WTC11 (cell line): Measurements from ENCODE around the gene ORM2. TPM values are rescaled to one million over a fixed set of nuclear protein-coding genes. Genes with fewer than 3 reads are reported as not detected.

ENCODE experiments used
- ATAC-seq: fragments of 200-7000 bp; cut with Tn5 transposase; 2 replicates; pipeline ENCODE4 v1.10.0; 2021; ENCODE audit warnings: mild to moderate bottlenecking, moderate library complexity
- CTCF ChIA-PET: fragments of 300-600 bp; sonication (Branson Sonifier 250); formaldehyde crosslinking; loops from one replicate; lab custom pipeline; 2021; ENCODE audit warnings: antibody characterized with exemption; lab: Charles Lee
- POLR2A ChIA-PET: fragments of 350-600 bp; sonication (Branson Sonifier 250); formaldehyde crosslinking; loops from one replicate; lab custom pipeline; 2021; ENCODE audit warnings: antibody characterized with exemption; lab: Charles Lee
- DNase-seq: peaks from one replicate; pipeline ENCODE4 v3.0.0; 2021; ENCODE audit warnings: low spot score
- H3K27ac Mint-ChIP-seq: 2 replicates; pipeline ENCODE4 v1.8.0; 2021; ENCODE audit warnings: mixed read lengths
- H3K27me3 Mint-ChIP-seq: 2 replicates; pipeline ENCODE4 v1.8.0; 2021; ENCODE audit warnings: low read depth, mild to moderate bottlenecking, moderate library complexity, mixed read lengths
- H3K36me3 Mint-ChIP-seq: 2 replicates; pipeline ENCODE4 v1.8.0; 2021; ENCODE audit warnings: mixed read lengths
- H3K4me1 Mint-ChIP-seq: 2 replicates; pipeline ENCODE4 v1.8.0; 2022; ENCODE audit warnings: mixed read lengths
- H3K4me3 Mint-ChIP-seq: 2 replicates; pipeline ENCODE4 v1.8.0; 2021; ENCODE audit warnings: mild to moderate bottlenecking, moderate library complexity, mixed read lengths
- H3K9me3 Mint-ChIP-seq: 2 replicates; pipeline ENCODE4 v1.8.0; 2021; ENCODE audit warnings: mixed read lengths
- NFYB ChIP-seq: sonication (generic); formaldehyde crosslinking; conservative IDR thresholded peaks from 2 replicates; pipeline ENCODE4 v1.8.0; 2022; ENCODE audit warnings: low read depth, missing genetic modification reagents
- ZBTB21 ChIP-seq: sonication (generic); formaldehyde crosslinking; IDR thresholded peaks from 2 replicates; pipeline ENCODE4 v1.8.1; 2023; ENCODE audit warnings: mild to moderate bottlenecking, missing genetic modification reagents, borderline replicate concordance
- ZNF232 ChIP-seq: sonication (generic); formaldehyde crosslinking; IDR thresholded peaks from 2 replicates; pipeline ENCODE4 v1.8.0; 2022; ENCODE audit warnings: mild to moderate bottlenecking, missing genetic modification reagents
- total RNA-seq: library from RNA; stranded (reverse); gene quantifications from 3 replicates; pipeline ENCODE4 v1.2.3, GENCODE V29; 2021
- TF ChIP-seq, protein P1 (sequence below): sonication (generic); formaldehyde crosslinking; IDR thresholded peaks from 2 replicates; pipeline ENCODE4 v1.8.0; 2022; ENCODE audit warnings: mild to moderate bottlenecking, missing genetic modification reagents
- TF ChIP-seq, protein P2 (sequence below): sonication (generic); formaldehyde crosslinking; IDR thresholded peaks from 2 replicates; pipeline ENCODE4 v1.8.1; 2022; ENCODE audit warnings: missing genetic modification reagents, borderline replicate concordance
- TF ChIP-seq, protein P3 (sequence below): fragments of 250-450 bp; sonication (Bioruptor Pico); IDR thresholded peaks from 2 replicates; pipeline ENCODE4 v1.8.0; 2021; ENCODE audit warnings: mild to moderate bottlenecking
- TF ChIP-seq, protein P4 (sequence below): sonication (generic); formaldehyde crosslinking; IDR thresholded peaks from 2 replicates; pipeline ENCODE4 v1.8.0; 2022; ENCODE audit warnings: mild to moderate bottlenecking, missing genetic modification reagents
- TF ChIP-seq, protein P5 (sequence below): sonication (generic); formaldehyde crosslinking; IDR thresholded peaks from 2 replicates; pipeline ENCODE4 v1.8.0; 2022; ENCODE audit warnings: mild to moderate bottlenecking, missing genetic modification reagents

ORM2 gene
- total RNA-seq, 1 experiment from 2014 or later = 1.6 TPM

DNA sequence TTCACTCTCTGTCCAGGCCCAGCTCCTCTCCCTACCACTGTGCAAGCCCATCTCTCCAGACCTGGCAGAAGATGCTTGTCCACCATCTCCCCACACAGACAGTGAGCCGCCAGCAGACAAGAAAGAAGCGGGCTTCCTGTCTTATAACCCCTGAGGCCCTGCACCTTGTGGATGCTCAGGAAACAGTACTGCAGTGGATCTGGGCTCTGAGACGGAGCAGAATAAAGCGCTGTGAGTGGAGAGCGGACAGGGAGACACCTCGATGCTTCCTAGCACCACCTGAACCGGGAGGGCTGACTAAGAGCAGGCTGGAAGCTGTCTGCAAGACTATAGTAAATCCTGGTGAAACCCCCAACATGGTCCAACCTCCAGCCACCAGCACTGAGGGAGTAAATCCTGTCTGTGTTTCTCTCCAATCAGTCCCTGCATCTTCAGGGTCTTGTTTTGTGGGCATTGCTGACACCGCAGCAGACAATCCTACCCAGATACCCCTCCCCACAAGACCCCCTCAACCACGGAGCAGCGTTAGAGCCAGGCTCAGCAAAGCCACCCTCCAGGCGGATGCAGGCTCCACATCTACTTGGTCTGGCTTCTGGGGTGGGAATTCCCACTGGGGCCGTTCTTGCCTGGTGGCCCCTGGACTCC lies 18.7 kb downstream of the ORM2 start:
- ChIA-PET CTCF (interaction anchor here (1.0 to 1.6 kb wide), 7 partner anchors 8 to 240 kb away, joined by 3 to 12 read pairs (median 4); no protein-coding TSS in a partner anchor), POLR2A (interaction anchor here (0.6 to 0.8 kb wide), 2 partner anchors 15 to 45 kb away, joined by 3 read pairs; no protein-coding TSS in a partner anchor)
- H3K4me1 Mint-ChIP-seq = peaks cover 17% of the 10 kb centered on the region
- DNase-seq (no peak), ATAC-seq (no peak)
- H3K27me3 Mint-ChIP-seq = no peaks in the 10 kb centered on the region
- TF ChIP-seq, protein P1, sequence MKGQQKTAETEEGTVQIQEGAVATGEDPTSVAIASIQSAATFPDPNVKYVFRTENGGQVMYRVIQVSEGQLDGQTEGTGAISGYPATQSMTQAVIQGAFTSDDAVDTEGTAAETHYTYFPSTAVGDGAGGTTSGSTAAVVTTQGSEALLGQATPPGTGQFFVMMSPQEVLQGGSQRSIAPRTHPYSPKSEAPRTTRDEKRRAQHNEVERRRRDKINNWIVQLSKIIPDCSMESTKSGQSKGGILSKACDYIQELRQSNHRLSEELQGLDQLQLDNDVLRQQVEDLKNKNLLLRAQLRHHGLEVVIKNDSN = no peak
- TF ChIP-seq NFYB (CRISPR knock-in tag) = no peak
- TF ChIP-seq, protein P2, sequence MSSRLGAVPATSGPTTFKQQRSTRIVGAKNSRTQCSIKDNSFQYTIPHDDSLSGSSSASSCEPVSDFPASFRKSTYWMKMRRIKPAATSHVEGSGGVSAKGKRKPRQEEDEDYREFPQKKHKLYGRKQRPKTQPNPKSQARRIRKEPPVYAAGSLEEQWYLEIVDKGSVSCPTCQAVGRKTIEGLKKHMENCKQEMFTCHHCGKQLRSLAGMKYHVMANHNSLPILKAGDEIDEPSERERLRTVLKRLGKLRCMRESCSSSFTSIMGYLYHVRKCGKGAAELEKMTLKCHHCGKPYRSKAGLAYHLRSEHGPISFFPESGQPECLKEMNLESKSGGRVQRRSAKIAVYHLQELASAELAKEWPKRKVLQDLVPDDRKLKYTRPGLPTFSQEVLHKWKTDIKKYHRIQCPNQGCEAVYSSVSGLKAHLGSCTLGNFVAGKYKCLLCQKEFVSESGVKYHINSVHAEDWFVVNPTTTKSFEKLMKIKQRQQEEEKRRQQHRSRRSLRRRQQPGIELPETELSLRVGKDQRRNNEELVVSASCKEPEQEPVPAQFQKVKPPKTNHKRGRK (CRISPR knock-in tag) = no peak
- no peak for TF ChIP-seq ZNF232 (CRISPR knock-in tag)
- no peak overlapping the region for H3K4me3 Mint-ChIP-seq
- H3K27ac Mint-ChIP-seq = no peak overlapping the region
- peaks cover 43% of the 10 kb centered on the region for H3K36me3 Mint-ChIP-seq
- no peaks in the 10 kb centered on the region for H3K9me3 Mint-ChIP-seq

DNA sequence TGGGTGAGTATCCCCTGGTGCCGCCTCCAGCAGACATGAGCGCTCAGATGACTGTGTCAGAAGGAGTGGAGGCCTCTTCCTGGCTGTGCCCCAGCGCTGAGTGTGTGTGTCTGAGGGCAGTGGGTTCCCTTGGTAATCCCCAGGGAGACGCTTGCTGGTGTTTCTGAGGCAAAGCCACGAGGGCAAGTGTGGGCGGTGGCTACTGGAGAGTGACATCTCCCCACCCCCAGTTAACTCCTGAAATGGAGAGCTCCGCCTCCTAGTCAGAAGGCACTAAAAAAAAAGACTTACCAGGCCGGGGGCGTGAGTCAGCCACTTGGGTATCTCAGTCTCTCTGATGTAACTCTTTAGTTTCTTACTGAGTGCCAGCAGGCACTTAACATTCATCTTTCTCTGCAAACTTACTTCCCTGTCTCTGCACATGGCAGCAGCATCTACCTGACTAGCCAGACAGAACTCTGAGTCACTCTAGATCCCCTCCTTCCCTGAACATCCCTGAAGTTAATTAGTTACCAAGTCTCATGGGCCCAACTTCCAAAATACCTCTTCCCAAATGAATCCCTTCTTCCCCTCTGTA lies 19.3 kb downstream of the ORM2 start:
- Mint-ChIP-seq H3K4me1 (peaks cover 17% of the 10 kb centered on the region), H3K9me3 (no peaks in the 10 kb centered on the region), H3K27ac (peak overlapping the region; percentile 87), H3K36me3 (peaks cover 43% of the 10 kb centered on the region), H3K4me3 (no peak overlapping the region), H3K27me3 (no peaks in the 10 kb centered on the region)
- TF ChIP-seq, protein P3, sequence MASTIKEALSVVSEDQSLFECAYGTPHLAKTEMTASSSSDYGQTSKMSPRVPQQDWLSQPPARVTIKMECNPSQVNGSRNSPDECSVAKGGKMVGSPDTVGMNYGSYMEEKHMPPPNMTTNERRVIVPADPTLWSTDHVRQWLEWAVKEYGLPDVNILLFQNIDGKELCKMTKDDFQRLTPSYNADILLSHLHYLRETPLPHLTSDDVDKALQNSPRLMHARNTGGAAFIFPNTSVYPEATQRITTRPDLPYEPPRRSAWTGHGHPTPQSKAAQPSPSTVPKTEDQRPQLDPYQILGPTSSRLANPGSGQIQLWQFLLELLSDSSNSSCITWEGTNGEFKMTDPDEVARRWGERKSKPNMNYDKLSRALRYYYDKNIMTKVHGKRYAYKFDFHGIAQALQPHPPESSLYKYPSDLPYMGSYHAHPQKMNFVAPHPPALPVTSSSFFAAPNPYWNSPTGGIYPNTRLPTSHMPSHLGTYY = no peak
- TF ChIP-seq, protein P4, sequence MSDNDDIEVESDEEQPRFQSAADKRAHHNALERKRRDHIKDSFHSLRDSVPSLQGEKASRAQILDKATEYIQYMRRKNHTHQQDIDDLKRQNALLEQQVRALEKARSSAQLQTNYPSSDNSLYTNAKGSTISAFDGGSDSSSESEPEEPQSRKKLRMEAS (CRISPR knock-in tag) = 0 out of 2 replicates have a peak, but pooled peaks have one; percentile 22
- ATAC-seq = peak; percentile 94
- DNase-seq = peak; percentile 64
- ChIA-PET CTCF (interaction anchor here (1.0 to 1.6 kb wide), 7 partner anchors 9 to 241 kb away, joined by 3 to 12 read pairs (median 4); no protein-coding TSS in a partner anchor), POLR2A (interaction anchor here (0.8 kb wide), 1 partner anchor 14 kb away, joined by 3 read pairs; no protein-coding TSS in a partner anchor)

DNA sequence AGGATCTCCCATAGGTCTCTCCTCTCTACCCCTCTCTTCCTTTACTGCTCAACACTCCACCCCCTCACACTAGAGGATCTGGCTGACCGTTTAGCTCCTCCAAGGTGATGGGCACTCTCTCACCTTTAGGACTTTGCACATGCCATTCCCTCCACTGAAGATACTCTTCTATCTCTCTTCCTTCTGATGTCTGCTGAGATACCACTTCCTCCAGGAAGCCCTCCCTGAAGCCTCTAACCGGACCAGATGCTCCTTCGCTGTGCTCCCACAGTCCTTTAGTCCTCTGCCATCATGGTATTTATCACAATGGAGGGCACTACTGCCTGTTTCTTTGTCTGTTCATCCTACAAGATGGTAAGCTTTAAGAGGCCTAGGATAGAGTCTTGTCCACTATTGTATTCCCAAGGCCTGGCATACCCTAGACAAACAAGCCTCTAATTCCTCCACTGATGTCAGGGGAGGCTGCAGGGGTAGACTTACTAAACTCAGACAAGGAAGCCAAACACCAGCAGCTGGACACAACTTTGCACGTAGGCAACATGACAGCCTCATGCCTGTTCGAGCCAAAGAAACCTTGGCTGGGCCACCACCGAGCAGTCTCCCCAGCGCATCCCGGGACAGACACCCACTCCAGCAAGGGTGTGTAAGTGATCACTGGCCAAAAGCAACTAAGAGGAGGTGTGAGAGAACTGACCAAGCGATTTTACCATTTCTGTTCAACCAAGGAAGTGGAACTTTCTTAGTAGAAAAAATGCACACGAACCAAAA lies 20.2 kb downstream of the ORM2 start:
- H3K4me1 Mint-ChIP-seq = peaks cover 17% of the 10 kb centered on the region
- no peaks in the 10 kb centered on the region for H3K27me3 Mint-ChIP-seq
- H3K4me3 Mint-ChIP-seq = no peak overlapping the region
- DNase-seq (no peak), ATAC-seq (no peak)
- H3K27ac Mint-ChIP-seq = peak overlapping the region; percentile 87
- CTCF ChIA-PET = interaction anchor here (1.6 kb wide), 1 partner anchor 11 kb away, joined by 12 read pairs; no protein-coding TSS in a partner anchor
- H3K9me3 Mint-ChIP-seq = no peaks in the 10 kb centered on the region
- H3K36me3 Mint-ChIP-seq = peaks cover 38% of the 10 kb centered on the region
- TF ChIP-seq ZBTB21 (CRISPR knock-in tag) = no peak
- TF ChIP-seq, protein P5, sequence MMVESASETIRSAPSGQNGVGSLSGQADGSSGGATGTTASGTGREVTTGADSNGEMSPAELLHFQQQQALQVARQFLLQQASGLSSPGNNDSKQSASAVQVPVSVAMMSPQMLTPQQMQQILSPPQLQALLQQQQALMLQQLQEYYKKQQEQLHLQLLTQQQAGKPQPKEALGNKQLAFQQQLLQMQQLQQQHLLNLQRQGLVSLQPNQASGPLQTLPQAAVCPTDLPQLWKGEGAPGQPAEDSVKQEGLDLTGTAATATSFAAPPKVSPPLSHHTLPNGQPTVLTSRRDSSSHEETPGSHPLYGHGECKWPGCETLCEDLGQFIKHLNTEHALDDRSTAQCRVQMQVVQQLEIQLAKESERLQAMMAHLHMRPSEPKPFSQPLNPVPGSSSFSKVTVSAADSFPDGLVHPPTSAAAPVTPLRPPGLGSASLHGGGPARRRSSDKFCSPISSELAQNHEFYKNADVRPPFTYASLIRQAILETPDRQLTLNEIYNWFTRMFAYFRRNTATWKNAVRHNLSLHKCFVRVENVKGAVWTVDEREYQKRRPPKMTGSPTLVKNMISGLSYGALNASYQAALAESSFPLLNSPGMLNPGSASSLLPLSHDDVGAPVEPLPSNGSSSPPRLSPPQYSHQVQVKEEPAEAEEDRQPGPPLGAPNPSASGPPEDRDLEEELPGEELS (CRISPR knock-in tag) = no peak
- POLR2A ChIA-PET = interaction anchor here (1.3 kb wide), 1 partner anchor 38 kb away, joined by 3 read pairs; the partner anchor contains the start of gene AKNA
